ENCODE measurements around the gene DEPDC1.

GRCh38 chr1:68497358-68497698 lies 446 bp upstream of the DEPDC1 start:
- TF ChIP-seq, protein P1, sequence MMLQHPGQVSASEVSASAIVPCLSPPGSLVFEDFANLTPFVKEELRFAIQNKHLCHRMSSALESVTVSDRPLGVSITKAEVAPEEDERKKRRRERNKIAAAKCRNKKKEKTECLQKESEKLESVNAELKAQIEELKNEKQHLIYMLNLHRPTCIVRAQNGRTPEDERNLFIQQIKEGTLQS (IDR thresholded peaks at IDR 0.05): no peak
- no peak for TF ChIP-seq JUND (IDR thresholded peaks at IDR 0.05)
- TF ChIP-seq, protein P2, sequence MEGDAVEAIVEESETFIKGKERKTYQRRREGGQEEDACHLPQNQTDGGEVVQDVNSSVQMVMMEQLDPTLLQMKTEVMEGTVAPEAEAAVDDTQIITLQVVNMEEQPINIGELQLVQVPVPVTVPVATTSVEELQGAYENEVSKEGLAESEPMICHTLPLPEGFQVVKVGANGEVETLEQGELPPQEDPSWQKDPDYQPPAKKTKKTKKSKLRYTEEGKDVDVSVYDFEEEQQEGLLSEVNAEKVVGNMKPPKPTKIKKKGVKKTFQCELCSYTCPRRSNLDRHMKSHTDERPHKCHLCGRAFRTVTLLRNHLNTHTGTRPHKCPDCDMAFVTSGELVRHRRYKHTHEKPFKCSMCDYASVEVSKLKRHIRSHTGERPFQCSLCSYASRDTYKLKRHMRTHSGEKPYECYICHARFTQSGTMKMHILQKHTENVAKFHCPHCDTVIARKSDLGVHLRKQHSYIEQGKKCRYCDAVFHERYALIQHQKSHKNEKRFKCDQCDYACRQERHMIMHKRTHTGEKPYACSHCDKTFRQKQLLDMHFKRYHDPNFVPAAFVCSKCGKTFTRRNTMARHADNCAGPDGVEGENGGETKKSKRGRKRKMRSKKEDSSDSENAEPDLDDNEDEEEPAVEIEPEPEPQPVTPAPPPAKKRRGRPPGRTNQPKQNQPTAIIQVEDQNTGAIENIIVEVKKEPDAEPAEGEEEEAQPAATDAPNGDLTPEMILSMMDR (IDR thresholded peaks at IDR 0.05; ENCODE audit: low read depth, low read length, missing input control): no peak

Data from liver (tissue), 3 donors.